Measurements from ENCODE around the gene ADAM8. TPM values are rescaled to one million over a fixed set of nuclear protein-coding genes. Genes with fewer than 3 reads are reported as not detected.

The ADAM8 gene
- total and polyA plus RNA-seq, 2 of the 8 experiments (the other 6 are each of a cell fraction or from before 2014, with no cell fraction given) = 4.6 TPM

DNA sequence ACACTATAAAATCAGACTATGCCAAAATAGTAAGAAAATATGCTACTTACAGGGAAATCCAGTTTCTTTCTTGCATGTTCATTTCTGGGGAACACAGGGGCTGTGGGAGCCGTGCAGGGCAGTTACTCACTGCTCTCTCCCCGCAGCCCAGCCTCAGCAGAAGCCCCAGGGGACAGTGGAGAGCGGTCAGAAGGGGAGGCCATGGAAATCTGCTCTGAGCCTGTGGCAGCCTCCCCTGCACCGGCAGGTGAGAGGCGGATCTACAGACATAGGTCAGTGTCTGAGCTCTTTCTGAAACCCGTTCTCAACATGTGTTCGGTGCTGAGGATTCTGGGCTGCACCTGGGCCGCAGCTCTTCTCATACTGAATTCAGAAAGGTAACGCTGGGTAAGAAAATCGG, 34.9 kb upstream of the ADAM8 start:
- H3K27ac ChIP-seq (ENCODE audit: low read depth, low read length) = no peak overlapping the region
- peaks cover 14% of the 10 kb centered on the region for H3K79me1 ChIP-seq (ENCODE audit: low read depth, low read length)
- peaks cover 5 to 12% of the 10 kb centered on the region in 2 experiments for H4K20me1 ChIP-seq (replicated peaks in 1 of 2; ENCODE audit: control insufficient read depth in 1 of 2, insufficient read depth in 2 of 2, low read length in 2 of 2)
- WGBS, 2 experiments (ENCODE audit: extremely low coverage in 1 of 2, insufficient coverage in 1 of 2, insufficient read length in 1 of 2, insufficient replicate concordance in 2 of 2, low coverage in 1 of 2, low lambda C conversion rate in 2 of 2, missing lambda C conversion rate in 1 of 2) = 84% methylated on average over 10 of the region's 10 CpGs; no CpG with 5 or more reads in 1 of the 2 experiments
- no peak overlapping the region for H2BK20ac ChIP-seq (ENCODE audit: low read length)
- peaks cover 0 to 6% (median 4%) of the 10 kb centered on the region in 4 experiments; a peak in 4 of 7 replicates for H3K4me1 ChIP-seq (replicated peaks in 1 of 4; ENCODE audit: control insufficient read depth in 3 of 4, insufficient read depth in 4 of 4, low read length in 3 of 4)
- POLR2A ChIA-PET (ENCODE audit: partially characterized antibody) = interaction anchor here (0.7 to 1.6 kb wide), 2 partner anchors 13 to 46 kb away, joined by 3 to 6 read pairs; partner anchors contain the start of gene FUOM
- H3K23me2 ChIP-seq (ENCODE audit: low read depth, low read length) = peaks cover 10% of the 10 kb centered on the region; the same call in 1 of the 2 replicates
- H3K9ac ChIP-seq (replicated peaks in 1 of 4; ENCODE audit: extremely low read depth in 1 of 4, low read depth in 3 of 4, low read length in 3 of 4) = no peak overlapping the region
- H3K4me2 ChIP-seq (ENCODE audit: insufficient read depth in 1 of 2, low read depth in 2 of 2, low read length in 2 of 2) = no peak overlapping the region
- no peaks in the 10 kb centered on the region for H3K9me3 ChIP-seq (ENCODE audit: insufficient read depth in 2 of 2, low read depth in 1 of 2, low read length in 1 of 2)
- no peak overlapping the region for H2BK5ac ChIP-seq (ENCODE audit: low read depth, low read length)
- DNase-seq (ENCODE audit: low read depth in 1 of 2, low spot score in 2 of 2) = no peak
- H3K18ac ChIP-seq (ENCODE audit: extremely low read depth, low read length) = no peak overlapping the region
- no peak overlapping the region for H2BK15ac ChIP-seq (ENCODE audit: low read length)
- H3K56ac ChIP-seq (replicated peaks; ENCODE audit: insufficient read length, low read depth, low read length) = no peak overlapping the region
- no peak overlapping the region for H4K5ac ChIP-seq (ENCODE audit: insufficient read length, low read depth, low read length)
- no peak overlapping the region for H3K4me3 ChIP-seq (ENCODE audit: extremely low read depth in 1 of 4, insufficient read depth in 2 of 4, low read depth in 3 of 4, low read length in 4 of 4)
- H2AK5ac ChIP-seq (ENCODE audit: low read depth, low read length) = no peak overlapping the region
- no peaks in the 10 kb centered on the region for H3K27me3 ChIP-seq (replicated peaks in 1 of 4; ENCODE audit: control insufficient read depth in 3 of 4, extremely low read depth in 1 of 4, insufficient read depth in 3 of 4, low read length in 3 of 4)
- H2AFZ ChIP-seq (ENCODE audit: low read length) = no peak overlapping the region
- H3K36me3 ChIP-seq (ENCODE audit: control insufficient read depth in 2 of 4, insufficient read depth in 4 of 4, low read length in 3 of 4) = peaks cover 4 to 22% (median 6%) of the 10 kb centered on the region in 4 experiments; a peak in 7 of 8 replicates
- no peak overlapping the region for H2BK12ac ChIP-seq (ENCODE audit: low read depth, low read length)
- H3K4ac ChIP-seq (replicated peaks; ENCODE audit: insufficient read length, low read depth, low read length) = no peak overlapping the region
- no peak overlapping the region for H4K91ac ChIP-seq (replicated peaks; ENCODE audit: insufficient read length, low read length)
- no peak overlapping the region for H2BK120ac ChIP-seq (replicated peaks; ENCODE audit: low read depth, low read length)
- FAIRE-seq = no peak
- CTCF ChIA-PET (ENCODE audit: partially characterized antibody) = interaction anchor here (0.8 to 1.1 kb wide), 2 partner anchors 12 to 16 kb away, joined by 3 read pairs; no protein-coding TSS in a partner anchor
- no peak overlapping the region; the same call in 1 of the 2 replicates for H4K8ac ChIP-seq (ENCODE audit: extremely low read depth, insufficient read depth, low read length)
- H3K14ac ChIP-seq (ENCODE audit: insufficient read length) = no peak overlapping the region
- peaks cover 3 to 17% of the 10 kb centered on the region in 2 experiments; a peak in 3 of 4 replicates for H3K79me2 ChIP-seq (ENCODE audit: control insufficient read depth in 1 of 2, insufficient read depth in 2 of 2, low read length in 2 of 2)
- no peak overlapping the region for H3K23ac ChIP-seq (ENCODE audit: insufficient read length)
- TF ChIP-seq KDM4A (IDR thresholded peaks at IDR 0.05; ENCODE audit: low read depth, low read length, severe bottlenecking) (no peak), POLR2AphosphoS5 (IDR thresholded peaks at IDR 0.05; ENCODE audit: low read depth, low read length) (no peak), EGR1 (IDR thresholded peaks at IDR 0.05; ENCODE audit: borderline replicate concordance, low read depth, low read length) (no peak), JUN (IDR thresholded peaks at IDR 0.05; ENCODE audit: low read depth, low read length) (no peak), CHD1 (IDR thresholded peaks at IDR 0.05; ENCODE audit: low read depth, low read length) (no peak)
- TF ChIP-seq, protein P1, sequence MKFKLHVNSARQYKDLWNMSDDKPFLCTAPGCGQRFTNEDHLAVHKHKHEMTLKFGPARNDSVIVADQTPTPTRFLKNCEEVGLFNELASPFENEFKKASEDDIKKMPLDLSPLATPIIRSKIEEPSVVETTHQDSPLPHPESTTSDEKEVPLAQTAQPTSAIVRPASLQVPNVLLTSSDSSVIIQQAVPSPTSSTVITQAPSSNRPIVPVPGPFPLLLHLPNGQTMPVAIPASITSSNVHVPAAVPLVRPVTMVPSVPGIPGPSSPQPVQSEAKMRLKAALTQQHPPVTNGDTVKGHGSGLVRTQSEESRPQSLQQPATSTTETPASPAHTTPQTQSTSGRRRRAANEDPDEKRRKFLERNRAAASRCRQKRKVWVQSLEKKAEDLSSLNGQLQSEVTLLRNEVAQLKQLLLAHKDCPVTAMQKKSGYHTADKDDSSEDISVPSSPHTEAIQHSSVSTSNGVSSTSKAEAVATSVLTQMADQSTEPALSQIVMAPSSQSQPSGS (IDR thresholded peaks at IDR 0.05; ENCODE audit: low read length) = no peak
- TF ChIP-seq, protein P2, sequence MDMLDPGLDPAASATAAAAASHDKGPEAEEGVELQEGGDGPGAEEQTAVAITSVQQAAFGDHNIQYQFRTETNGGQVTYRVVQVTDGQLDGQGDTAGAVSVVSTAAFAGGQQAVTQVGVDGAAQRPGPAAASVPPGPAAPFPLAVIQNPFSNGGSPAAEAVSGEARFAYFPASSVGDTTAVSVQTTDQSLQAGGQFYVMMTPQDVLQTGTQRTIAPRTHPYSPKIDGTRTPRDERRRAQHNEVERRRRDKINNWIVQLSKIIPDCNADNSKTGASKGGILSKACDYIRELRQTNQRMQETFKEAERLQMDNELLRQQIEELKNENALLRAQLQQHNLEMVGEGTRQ (IDR thresholded peaks at IDR 0.05; ENCODE audit: low read length) = no peak
